Measurements from ENCODE around the gene PRKCQ. TPM values are rescaled to one million over a fixed set of nuclear protein-coding genes. Genes with fewer than 3 reads are reported as not detected.

The PRKCQ gene
- total RNA-seq, 3 donors from 2014 or later = 0.64 to 1.8 (median 0.98) TPM

GRCh38 chr10:6423004-6423403, 157.1 kb downstream of the PRKCQ start:
- Histone ChIP-seq H3K27ac (no peak overlapping the region), H3K36me3 (no peaks in the 10 kb centered on the region), H3K27me3 (no peaks in the 10 kb centered on the region), H3K9me3 (no peaks in the 10 kb centered on the region), H3K4me1 (no peaks in the 10 kb centered on the region), H3K4me3 (no peak overlapping the region)
- TF ChIP-seq POLR2AphosphoS5 (IDR thresholded peaks at IDR 0.05) (no peak), POLR2A (IDR thresholded peaks at IDR 0.05) (no peak), CTCF (IDR thresholded peaks at IDR 0.05) (no peak)
- DNase-seq (ENCODE audit: low spot score in 2 of 2) = no peak
- intact Hi-C loops (cut with DNase I; ENCODE audit: low total_unique reads) = no loop called here

GRCh38 chr10:6418613-6419216, 161.4 kb downstream of the PRKCQ start:
- no peak overlapping the region for H3K27ac ChIP-seq
- TF ChIP-seq POLR2A (IDR thresholded peaks at IDR 0.05) = no peak
- TF ChIP-seq POLR2AphosphoS5 (IDR thresholded peaks at IDR 0.05) = no peak
- TF ChIP-seq CTCF (IDR thresholded peaks at IDR 0.05) = no peak
- no peaks in the 10 kb centered on the region for H3K36me3 ChIP-seq
- intact Hi-C loops (cut with DNase I; ENCODE audit: low total_unique reads) = loop anchor here (10.0 kb wide), 1 partner anchor 1116 kb away; no protein-coding TSS in a partner anchor
- no peaks in the 10 kb centered on the region for H3K4me1 ChIP-seq
- H3K27me3 ChIP-seq = no peaks in the 10 kb centered on the region
- DNase-seq (ENCODE audit: low spot score in 2 of 2) = no peak
- no peak overlapping the region for H3K4me3 ChIP-seq
- H3K9me3 ChIP-seq = no peaks in the 10 kb centered on the region

- Histone ChIP-seq H3K27ac (no peak overlapping the region), H3K4me1 (no peaks in the 10 kb centered on the region), H3K36me3 (no peaks in the 10 kb centered on the region), H3K4me3 (no peak overlapping the region), H3K9me3 (no peaks in the 10 kb centered on the region), H3K27me3 (no peaks in the 10 kb centered on the region)
- TF ChIP-seq CTCF (IDR thresholded peaks at IDR 0.05) (no peak), POLR2A (IDR thresholded peaks at IDR 0.05) (no peak), POLR2AphosphoS5 (IDR thresholded peaks at IDR 0.05) (no peak)
- intact Hi-C loops (cut with DNase I; ENCODE audit: low total_unique reads) = loop anchor here (10.0 kb wide), 1 partner anchor 1117 kb away; no protein-coding TSS in a partner anchor
- DNase-seq (ENCODE audit: low spot score in 2 of 2) = no peak
Measured at GRCh38 chr10:6418167-6418566, 161.9 kb downstream of the PRKCQ start.

GRCh38 chr10:6416892-6417512, 163.1 kb downstream of the PRKCQ start:
- no peak overlapping the region for H3K4me3 ChIP-seq
- no peaks in the 10 kb centered on the region for H3K9me3 ChIP-seq
- H3K27ac ChIP-seq = no peak overlapping the region
- no peaks in the 10 kb centered on the region for H3K4me1 ChIP-seq
- H3K36me3 ChIP-seq = no peaks in the 10 kb centered on the region
- no peak for DNase-seq (ENCODE audit: low spot score in 2 of 2)
- H3K27me3 ChIP-seq = no peaks in the 10 kb centered on the region
- intact Hi-C loops (cut with DNase I; ENCODE audit: low total_unique reads) = loop anchor here (10.0 kb wide), 1 partner anchor 1118 kb away; no protein-coding TSS in a partner anchor
- TF ChIP-seq CTCF (IDR thresholded peaks at IDR 0.05) (peak in 2 of 3 donors; percentile 44 to 65), POLR2A (IDR thresholded peaks at IDR 0.05) (no peak)

GRCh38 chr10:6411436-6411835, 168.6 kb downstream of the PRKCQ start:
- intact Hi-C loops (cut with DNase I; ENCODE audit: low total_unique reads) = loop anchor here (10.0 kb wide), 1 partner anchor 1123 kb away; no protein-coding TSS in a partner anchor
- Histone ChIP-seq H3K4me1 (no peaks in the 10 kb centered on the region), H3K27ac (no peak overlapping the region), H3K4me3 (no peak overlapping the region), H3K9me3 (no peaks in the 10 kb centered on the region), H3K36me3 (no peaks in the 10 kb centered on the region), H3K27me3 (no peaks in the 10 kb centered on the region)
- TF ChIP-seq CTCF (IDR thresholded peaks at IDR 0.05) (no peak), POLR2AphosphoS5 (IDR thresholded peaks at IDR 0.05) (no peak), POLR2A (IDR thresholded peaks at IDR 0.05) (no peak)
- DNase-seq (ENCODE audit: low spot score in 2 of 2) = no peak

Measured in breast epithelium (tissue), 4 donors.